ENCODE data around the gene SUN3.

DNA sequence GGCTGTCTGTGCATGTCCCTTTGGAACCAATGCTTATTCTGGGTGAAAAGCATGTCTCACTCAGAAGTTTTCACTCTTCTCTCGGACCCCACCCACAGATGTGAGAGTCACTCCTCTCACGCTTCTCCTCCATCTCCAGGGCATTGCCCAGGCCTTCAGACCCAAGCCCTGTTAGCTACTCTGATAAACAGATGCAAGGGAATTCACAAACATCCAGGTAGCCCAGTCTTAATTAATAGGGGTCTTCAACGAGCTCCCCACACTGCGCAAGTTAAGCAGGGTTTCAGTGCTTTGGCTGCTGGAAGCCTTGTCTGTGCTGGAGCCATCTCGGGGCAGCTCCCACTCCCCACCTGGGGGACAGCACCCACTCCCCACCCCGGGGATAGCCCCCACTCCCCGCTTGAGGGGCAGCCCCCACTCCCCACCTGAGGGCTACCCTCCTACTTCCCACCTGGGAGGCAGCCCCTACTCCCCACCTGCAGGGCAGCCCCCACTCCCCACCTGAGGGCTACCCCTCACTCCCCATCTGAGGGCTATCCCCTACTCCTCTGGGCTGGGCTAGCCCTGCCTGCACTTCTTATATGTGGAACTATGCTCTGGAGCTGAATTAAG lies 89.4 kb downstream of the SUN3 start:
- TF ChIP-seq YY1 (IDR thresholded peaks at IDR 0.05; ENCODE audit: insufficient read depth, insufficient read length), result no peak
- TF ChIP-seq ZNF274 (IDR thresholded peaks at IDR 0.05; ENCODE audit: low read depth, low read length), result no peak

Measured in NT2/D1 (cell line).